HG03139 (cell line): ENCODE results near the gene CHKB.
"Not testable (repeated sequence)": the region's sequence is repeated elsewhere in the genome, so short reads cannot be mapped to it uniquely, and the experiment has no call there.

Experiments used
- ATAC-seq: cut with Tn5 transposase; IDR thresholded peaks from one replicate; pipeline ENCODE4 v1.9.1; 2021; ENCODE audit not compliant: unreplicated experiment

The CHKB gene

DNA sequence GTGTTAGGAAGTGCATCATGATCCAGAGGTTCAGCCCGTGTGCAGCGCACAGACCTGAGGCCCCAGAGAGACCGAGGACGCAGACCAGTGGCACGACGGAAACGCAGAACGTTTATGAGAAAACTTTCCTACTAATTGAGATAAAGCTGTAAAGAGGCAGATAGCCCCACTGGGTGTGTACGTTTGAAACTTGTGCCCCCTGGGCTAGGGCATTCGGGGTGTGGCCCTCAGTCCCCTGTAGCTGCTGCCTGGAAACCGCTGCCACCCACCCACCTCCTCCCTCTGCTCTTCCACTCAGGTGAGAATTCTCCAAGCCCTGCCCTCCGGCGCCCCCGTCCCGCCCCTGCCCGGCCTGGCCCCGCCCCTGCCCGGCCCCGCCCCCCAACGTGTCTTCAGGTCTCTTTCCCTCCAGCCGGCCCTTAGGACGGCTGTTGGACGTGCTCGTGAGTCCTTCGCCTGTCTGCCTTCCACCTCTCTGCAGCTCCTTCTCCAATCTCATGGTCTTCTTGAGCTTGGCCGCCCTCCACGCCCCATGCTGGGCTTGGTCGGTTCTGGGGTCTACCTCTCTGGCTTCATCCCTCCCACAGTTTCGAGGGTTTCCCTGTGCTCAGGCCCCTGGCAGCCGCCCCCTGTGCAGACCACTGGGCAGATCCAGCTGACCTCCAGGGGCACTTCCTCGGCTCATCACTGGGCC is 30.0 kb upstream of the CHKB start:
- ATAC-seq = no peak

DNA sequence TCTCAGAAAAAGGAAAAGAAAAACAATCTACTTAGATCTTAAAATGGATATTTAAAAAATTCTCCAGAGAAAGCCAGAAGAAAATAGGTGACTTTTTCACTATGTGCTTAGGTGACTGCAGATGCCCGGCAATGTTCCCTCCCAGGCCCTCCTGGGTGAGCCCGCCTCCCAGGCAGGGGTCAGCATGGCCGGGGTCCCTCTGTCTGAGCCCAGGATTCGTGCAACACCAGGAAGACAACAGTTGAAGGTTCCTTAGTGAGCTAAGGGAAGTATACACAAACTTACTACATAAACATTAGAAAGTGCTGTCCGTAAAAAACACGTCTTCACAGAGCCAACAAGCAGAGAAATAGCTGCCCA is 29.5 kb upstream of the CHKB start:
- ATAC-seq = no peak

DNA sequence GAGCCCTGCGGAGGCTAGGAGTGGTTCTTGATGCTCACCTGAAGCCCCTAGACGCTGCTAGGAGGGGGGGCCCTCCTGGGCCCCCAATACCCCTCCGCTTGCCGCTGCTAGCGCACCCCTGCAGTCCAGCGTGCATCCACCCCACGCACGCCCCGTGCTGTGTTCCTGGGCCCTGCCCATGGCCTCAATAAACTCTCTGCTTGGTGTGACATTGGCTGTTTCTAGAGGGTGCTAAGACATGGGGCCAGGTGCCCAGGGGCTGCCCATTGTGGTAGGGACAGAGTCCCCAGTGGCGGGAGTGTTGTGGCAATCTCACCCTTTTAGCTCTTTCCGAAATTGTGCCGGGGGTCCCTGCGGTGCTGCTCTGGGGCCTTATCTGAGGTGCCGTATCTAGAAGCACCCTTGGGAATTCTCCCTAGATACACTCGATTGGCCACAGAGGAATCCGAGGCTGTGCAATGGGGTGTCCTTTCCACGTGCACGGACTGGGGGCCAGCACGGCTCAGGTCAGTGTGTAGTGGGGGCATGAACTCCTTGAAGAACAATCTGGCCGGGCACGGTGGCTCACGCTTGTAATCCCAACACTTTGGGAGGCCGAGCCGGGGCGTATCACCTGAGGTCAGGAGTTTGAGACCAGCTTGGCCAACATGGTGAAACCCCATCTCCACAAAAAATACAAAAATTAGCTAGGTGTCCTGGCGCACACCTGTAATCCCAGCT is 28.9 kb upstream of the CHKB start:
- ATAC-seq = no peak

DNA sequence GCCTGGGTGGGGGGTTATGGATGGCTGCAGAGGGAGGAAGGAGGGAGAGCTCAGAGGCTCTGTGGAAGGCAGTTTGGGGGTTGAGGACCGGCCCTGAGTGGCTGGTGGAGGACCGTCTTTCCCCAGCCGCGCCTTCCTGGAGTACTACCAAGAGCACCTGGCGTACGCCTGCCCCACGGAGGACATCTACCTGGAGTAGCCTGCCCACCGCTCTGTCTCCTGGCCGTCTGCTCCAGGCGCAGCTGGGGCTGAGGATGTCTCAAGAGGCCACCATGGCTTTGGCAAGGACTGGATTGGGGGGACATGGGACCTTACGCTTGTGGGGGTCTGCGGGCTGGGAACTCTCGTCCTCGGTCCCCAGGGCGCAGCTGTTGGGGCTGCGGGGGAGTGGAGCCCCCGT is 27.9 kb upstream of the CHKB start:
- no peak for ATAC-seq

DNA sequence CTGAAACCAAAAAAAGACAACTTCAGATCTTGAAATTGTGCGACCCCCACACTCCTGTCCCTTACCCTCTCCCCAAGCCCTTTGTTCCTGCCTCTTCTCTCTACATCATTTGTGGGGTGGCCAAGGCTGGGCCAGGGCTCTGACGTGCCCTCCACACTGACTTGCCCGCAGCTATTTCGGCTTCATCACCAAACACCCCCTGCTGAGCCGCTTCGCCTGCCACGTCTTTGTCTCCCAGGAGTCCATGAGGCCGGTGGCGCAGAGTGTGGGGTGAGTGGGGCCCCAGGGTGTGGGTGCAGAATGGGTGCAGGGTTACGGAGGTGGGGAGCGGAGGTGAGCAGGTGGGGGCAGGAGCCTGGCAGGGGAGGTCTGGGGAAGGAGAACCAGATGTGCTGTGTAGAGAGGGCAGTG is 27.4 kb upstream of the CHKB start:
- ATAC-seq = no peak

- ATAC-seq = no peak
Observed at GRCh38 chr22:50609599-50609998, 26.9 kb upstream of the CHKB start.

DNA sequence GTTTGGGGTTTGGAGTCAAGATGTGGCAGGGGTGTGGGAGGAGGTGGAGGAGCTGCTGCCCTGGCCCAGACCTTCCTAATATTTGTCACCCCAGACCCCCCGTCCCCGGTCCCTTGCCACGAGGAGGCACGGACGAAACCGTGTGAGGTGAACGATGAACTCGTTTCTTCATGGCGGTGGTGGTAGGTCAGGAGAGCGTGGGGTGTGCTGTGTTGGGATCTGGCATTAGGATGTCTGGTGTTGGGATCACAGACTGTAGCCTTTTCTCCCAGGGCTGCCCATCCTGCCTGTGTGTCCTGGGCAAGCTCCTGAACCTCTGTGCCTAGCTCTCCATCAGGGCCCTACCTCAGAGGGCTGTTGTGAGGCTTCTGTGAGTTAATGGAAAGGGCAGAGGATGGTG is 26.3 kb upstream of the CHKB start:
- no peak for ATAC-seq

- not testable (repeated sequence) for ATAC-seq
Observed at GRCh38 chr22:50608058-50608840, 25.6 kb upstream of the CHKB start.

DNA sequence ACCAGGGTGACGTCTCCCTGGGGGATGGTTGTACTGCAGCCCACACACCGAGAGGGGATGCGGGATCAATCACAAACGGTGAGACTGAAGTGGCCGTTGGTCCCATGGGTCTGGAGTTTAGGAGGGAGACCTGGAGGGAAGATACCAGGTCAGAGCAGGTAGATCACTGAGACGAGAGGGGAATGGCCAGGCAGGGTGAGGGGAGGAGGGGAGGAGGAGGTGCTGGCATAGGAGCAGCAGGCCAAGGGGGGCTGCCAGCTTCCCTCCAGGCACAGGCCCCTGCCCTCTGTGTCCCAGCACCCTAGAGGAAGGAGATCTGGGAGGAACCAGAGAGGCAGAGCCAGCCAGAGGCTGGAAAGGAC is 25.0 kb upstream of the CHKB start:
- ATAC-seq = no peak

DNA sequence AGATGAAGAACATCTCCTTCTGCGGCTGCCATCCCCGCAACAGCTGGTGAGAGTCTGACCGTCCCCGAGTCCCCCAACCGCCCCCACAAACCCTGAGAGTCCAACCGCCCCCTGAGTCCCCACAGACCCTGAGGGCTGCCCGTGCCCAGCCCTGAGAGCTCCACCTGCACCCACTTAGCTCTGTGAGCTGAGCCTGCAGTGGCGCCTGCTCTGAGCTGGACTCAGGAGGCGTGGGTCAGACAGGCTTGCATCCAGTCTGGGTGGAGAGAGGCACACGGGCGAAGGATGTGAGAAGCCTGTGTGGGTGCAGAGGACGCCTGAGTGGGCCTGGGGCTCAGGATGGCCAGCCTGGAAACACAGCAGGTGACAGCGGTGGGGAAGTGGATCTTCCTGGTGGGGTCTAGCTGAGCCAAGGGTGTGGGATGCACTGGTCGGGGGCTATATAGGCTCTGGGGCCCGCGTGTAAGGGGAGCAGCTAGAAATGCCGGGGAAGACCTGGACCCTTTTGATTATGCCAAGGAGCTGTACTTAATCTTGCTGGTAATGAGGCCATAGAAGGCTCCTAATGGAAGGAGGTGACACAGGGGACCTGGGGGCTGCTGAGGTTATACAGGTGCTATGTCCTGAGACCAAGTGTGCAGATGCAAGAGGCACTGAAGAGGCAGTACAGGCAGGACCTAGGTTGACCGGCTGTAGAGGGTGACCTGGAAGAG is 24.5 kb upstream of the CHKB start:
- no peak for ATAC-seq

DNA sequence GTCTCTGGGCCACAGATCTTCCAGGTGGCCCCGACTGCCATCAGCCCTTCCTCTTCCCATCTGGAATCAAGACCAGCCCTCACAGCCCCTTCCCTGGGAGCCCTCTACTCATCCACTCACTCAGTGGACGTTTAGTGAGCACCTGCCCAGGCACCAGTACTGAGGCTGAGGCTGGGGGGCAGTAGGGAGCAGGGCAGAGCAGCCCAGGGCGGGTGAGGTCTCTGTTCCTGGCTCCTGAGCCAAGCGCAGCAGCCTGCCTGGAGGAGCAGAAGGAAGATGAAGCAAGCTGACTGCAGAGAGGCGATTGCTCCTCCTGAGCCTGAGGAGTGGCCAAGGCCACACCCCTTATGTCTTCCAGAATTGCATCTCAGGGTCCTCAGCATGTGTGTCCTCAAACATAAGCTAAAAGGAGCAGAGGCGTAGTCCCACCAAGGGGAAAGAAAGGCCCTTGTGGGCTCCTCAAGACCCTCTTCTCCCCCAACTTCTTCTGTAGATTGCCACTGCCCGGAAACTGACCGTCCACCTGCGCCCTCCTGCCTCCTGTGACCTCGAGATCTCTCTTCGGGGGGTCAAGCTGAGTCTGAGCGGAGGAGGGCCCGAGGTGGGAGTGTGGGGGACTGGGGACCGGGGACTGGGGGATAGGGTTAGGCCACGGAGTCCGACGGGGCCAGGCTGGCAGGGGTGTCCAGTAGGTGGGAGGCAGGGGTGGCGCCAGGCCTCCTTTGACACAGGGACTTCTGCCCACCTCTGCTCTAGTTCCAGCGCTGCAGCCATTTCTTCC is 23.7 kb upstream of the CHKB start:
- no peak for ATAC-seq

- no peak for ATAC-seq
Observed at GRCh38 chr22:50605613-50606074, 23.0 kb upstream of the CHKB start.

- ATAC-seq = no peak
Observed at GRCh38 chr22:50605002-50605612, 22.5 kb upstream of the CHKB start.

DNA sequence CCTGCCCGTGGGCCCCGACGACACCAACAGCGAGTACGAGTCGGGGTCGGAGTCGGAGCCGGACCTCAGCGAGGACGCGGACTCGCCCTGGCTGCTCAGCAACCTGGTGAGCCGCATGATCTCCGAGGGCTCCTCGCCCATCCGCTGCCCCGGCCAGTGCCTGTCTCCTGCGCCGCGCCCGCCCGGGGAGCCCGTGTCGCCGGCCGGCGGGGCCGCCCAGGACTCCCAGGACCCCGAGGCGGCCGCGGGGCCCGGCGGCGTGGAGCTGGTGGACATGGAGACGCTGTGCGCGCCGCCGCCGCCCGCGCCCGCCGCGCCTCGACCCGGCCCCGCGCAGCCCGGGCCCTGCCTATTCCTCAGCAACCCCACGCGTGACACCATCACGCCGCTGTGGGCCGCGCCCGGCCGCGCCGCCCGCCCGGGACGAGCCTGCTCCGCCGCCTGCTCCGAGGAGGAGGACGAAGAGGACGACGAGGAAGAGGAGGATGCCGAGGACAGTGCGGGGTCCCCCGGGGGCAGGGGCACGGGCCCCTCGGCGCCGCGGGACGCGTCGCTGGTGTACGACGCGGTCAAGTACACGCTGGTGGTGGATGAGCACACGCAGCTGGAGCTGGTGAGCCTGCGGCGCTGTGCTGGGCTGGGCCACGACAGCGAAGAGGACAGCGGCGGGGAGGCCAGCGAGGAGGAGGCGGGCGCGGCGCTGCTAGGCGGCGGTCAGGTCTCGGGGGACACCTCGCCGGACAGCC is 21.8 kb upstream of the CHKB start:
- no peak for ATAC-seq

DNA sequence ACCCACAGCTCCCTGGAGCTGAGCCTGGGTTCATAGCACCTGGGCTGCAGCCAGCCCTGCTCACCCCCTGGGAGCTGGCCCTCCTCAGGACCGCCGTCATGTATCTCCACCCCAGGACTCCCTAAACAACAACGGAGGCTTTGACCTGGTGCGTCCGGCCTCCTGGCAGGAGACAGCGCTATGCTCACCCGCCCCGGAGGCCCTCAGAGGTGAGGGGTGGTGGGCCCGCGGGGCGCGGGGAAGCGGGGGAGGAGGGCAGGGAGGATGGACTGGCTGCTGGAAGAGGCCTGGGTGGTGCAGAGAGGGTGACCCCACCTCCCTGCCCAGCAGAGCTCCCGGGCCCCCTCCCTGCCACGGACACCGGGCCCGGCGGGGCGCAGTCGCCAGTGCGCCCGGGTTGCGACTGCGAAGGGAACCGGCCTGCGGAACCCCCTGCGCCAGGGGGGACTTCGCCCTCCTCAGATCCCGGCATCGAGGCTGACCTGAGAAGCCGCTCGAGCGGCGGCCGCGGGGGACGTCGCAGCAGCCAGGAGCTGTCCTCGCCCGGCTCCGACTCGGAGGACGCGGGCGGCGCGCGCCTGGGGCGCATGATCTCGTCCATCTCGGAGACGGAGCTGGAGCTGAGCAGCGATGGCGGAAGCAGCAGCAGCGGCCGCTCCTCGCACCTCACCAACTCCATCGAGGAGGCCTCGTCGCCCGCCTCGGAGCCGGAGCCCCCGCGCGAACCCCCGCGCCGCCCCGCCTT is 21.0 kb upstream of the CHKB start:
- ATAC-seq = no peak

DNA sequence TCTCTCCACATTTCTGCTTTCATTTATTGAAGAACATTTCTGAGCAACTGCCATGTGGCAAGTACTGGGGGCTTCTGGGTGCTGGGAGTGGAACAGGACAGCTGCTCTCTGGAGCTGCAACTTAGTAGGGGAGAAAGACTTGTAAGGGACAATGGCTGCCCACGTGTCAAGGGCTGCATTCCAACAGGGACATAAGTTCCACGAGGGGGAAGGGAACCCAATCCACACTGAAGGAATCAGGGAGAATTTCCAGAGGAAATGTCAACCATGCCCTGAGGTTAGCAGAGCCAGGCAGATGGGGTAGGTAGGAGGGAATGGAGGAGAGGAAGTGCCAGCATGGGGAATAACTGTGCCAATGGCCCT is 19.7 kb upstream of the CHKB start:
- no peak for ATAC-seq

DNA sequence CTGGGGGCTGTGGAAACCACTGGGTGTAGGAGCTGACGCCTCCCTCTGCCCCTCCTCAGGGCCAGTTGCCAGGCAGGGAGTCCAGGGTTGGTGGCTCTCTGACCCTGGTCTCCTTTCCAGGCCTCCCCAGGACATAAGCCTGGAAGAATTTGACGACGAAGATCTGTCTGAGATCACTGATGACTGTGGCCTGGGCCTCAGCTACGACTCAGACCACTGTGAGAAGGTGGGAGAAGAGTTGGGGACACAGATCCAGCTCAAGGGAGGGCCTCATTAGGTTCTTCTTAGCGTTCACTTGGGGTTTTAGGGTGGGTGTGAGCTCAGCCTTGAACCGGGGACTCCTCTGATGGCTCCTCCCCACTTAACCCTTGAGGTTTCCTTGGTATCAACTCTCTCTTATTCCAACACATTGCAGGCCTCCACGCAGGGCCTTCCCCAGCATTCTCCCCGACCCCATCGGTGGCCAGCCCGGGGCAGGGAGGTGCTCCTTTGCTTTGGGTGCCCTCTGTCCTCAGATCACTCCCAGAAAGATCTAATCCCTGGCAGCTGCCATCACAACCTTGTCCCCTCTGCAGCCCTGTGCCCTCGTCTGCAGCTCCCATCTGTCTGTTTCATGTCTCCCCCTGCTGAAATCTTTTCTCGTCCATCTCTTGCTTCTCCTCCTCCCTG is 19.2 kb upstream of the CHKB start:
- no peak for ATAC-seq

GRCh38 chr22:50600967-50601668 is 18.5 kb upstream of the CHKB start:
- ATAC-seq = no peak
